GM18526 (cell line): ENCODE data around the gene RAPGEF1.

ENCODE experiments used
- POLR2A ChIP-seq: IDR thresholded peaks from 3 replicates; pipeline ENCODE4 v1.6.1; 2011; ENCODE audit not compliant: insufficient read length; ENCODE audit errors: extremely low read depth

Gene RAPGEF1

DNA sequence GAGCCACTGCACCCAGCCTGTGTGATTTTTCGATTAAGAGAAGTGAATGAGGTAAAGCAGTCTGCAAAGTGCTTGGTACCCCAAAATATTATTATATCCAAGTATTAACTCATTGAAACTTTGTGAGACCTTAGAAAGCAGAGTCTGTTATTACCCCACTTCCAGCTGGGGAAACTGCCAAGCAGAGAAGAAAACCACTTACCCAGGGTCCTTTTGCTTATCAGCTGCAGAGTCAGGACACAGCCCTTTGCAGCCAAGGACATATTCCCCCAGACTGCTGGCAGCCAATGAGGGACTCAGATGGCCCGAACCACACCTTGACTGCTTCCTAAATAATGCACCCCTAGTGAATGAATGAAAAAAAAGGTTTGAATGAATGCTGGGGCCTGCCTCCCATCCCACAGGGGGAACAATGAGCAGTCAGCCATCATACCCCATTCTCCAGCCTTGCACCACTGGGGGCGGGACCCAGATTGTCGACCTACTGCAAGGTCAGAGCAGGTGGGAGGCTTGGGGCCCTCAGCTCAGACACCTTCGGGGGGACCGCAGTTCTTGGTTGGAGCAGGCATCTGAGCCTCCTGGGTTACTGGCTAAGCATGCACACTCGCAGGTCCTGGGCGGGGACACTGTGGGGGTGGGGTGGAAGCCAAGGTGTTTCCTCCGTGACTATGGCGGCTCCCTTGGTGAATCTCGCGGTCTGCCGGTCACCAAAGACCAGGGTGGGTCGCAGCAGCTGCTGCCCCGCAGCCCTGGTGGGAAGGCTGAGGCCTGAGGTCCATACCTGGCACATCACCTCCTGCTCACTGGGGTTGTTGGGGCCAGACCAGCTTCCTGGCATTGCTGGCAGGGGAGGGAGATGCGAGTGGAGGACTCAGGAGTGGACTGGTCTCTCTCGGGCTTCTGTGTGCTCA lies 164.9 kb downstream of the RAPGEF1 start:
- TF ChIP-seq POLR2A = no peak

DNA sequence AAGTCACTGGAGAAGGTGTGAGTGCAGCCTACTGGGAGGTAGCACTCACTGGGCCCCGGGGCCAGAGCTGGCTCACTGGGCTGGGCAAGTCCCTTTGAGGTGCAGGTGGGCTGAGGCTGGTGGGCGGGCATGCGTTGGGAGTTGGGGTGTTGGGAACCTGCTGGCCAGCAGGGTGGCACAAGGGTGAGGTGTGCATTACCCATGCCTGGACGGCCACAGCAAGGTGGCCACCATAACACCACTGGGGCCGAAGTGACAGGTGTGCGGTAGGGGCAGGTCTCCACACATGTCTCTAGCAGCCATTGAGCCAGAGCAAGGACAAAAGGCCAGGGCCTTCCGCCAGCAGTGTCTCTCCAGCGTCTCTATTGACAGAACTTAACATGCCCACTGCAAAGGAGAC lies 172.0 kb downstream of the RAPGEF1 start:
- no peak for TF ChIP-seq POLR2A

DNA sequence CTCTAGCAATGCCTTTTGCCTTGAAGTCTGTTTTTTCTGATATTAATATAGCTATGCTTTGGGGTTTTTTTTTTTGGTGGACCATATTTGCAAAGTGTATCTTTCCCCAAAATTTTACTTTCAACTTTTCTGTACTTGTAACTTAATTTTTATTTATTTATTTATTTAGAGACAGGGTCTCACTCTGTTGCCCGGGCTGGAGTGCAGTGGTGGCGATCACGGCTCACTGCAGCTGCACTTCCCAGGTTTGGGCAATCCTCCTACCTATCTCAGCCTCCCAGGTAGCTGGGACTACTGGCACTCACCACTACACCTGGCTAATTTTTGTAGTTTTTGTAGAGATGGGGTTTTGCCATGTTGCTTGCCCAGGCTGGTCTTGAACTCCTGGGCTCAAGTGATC lies 173.7 kb downstream of the RAPGEF1 start:
- no peak for TF ChIP-seq POLR2A

DNA sequence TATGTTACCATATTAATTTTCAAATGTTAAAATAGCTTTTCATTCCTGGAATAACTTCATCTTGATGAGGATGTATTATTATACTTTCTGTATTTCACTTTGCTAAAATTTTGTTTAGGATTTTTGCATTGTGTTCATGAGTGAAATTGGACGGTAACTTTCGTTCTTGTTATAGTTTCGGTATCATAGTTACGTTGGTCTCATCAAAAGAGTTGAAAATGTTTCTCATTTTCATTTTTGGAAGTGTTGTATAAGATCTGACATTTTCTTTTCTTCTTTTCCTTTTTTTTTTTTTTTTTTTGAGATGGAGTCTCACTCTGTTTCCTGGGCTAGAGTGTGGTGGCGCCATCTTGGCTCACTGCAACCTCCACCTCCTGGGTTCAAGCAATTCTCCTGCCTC lies 174.5 kb downstream of the RAPGEF1 start:
- no peak for TF ChIP-seq POLR2A

DNA sequence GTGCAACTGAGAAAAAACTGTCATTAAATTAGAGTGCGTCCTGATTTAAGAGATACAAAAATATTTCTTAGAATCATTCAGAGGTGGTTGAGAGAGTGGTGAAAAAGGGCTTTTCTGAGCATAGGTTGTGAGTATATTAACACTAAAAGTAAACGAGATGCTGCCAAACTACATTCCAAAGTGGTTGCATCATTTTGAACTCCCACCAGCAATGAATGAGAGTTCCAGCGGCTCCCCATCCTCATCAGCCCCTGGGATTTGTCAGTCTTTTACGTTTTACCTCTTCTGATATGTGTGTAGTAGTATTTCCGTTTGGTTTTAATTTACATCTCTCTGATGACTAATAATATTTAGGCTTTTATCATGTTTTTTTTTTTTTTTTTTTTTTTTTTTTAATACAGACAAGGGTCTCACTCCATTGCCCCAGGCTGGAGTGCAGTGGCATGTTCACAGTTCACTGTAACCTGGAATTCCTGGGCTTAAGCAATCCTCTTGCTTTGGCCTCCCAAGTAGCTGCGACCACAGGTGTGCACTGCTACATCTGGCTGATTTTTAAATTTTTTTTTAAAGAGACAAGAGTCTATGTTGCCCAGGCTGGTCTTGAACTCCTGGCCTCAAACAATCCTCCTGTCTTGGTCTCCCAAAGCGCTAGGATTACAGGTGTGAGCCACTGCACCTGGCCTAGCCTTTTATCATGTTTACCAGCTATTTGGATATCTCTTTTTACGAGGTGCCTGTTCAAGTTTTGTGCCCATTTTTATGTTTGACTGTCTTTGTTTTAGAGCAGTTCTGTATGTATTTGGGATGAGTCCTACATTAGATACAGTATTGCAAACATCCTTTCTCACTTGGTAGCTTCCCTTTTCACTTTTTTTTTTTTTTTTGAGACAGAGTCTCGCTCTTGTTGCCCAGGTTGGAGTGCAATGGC lies 177.6 kb downstream of the RAPGEF1 start:
- no peak for TF ChIP-seq POLR2A

DNA sequence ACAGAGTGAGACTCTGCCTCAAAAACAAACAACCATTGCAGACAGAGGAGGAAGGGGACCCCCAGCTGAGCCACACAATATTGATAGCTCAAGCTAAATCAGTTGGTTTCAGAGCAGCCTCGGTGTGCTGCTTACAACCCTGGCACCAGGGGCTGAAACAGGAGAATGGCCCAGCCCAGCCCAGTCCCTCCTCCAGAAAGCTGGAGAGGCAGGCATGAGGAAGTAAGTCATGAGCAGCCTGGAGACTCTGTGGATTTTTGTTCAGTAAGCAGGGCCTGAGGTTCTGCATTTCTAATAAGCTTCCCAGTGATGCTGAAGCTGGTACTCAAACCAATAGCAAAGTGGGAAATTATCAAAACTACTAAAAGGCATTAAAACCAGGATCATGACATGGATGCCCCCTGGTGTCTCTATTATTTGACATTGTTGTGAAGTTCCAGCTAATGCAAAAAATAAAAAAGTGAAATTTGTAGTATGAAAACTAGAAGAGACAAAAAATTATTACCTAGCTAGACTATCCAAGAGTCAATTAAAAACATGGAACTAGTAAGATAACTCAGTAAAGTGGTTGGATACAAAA lies 180.4 kb downstream of the RAPGEF1 start:
- no peak for TF ChIP-seq POLR2A

DNA sequence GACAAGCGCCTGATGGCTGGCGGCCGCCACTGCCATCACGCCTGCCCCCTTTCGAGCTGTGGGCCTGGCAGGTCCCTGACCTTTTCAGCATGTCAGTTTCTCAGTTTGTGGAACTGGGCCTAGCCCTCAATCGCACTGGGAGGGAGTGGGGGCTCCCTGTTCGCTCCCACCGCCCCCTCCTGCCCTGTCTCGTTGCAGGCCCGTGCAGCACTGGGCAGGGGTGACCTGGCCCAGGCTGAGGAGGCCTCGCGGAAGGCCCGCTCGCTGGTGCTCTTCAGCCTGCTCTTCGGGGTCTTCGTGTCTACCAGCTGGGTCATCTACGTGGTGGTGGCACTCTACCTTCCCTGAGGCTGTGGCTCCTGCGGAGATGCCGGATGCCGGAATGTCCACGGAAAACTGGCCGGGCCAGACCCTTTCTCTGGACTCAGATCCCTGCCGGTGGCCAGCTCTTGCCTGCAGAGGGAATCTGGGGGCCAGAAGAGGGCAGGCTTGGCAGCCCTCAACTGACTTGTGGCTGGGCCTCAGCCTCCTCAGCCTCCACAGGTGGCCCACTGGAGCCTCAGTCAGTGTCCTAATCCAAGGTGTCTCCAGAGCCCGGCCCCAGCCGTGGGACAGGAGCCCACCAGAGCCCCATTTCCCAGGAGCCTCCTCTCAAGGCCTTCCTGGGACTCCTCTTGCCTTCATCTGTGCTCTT lies 181.9 kb downstream of the RAPGEF1 start:
- no peak for TF ChIP-seq POLR2A

DNA sequence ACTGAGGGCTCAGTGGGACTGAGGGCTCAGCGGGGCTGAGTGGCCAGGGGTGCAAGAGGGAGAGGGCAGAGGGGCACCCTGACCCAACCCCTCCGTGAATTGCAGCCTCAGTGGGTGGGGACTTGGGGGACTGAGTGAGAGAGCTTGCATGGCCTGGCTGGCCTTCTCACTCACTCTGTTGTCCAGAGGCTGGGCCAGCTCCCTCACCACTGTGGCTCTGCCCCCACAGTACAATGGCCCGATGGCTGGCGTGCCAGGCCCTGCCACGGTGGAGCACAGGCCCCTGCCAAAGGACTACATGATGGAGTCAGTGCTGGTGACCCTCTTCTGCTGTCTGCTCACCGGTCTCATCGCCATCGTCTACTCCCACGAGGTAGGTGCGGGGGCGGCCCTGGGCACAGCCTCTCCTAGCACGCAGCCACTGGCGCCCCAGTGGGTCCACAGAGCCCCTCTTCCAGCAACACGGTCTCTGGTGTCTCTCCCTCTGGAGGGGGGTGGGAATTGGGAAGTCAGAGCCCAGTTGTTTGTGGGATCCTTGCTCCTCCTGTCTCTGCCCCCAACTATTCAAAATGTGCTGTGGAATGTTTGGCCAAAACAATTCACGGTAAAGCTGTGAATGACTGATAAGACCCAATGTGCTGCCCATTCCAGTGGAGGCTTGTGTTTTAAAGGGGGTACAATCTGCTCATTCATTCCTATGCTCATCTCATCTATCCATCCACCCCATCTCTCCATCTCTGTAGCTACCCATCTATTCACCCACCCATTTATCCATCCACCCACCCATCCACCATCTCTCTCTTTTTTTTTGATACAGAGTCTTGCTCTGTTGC lies 183.8 kb downstream of the RAPGEF1 start:
- no peak for TF ChIP-seq POLR2A

DNA sequence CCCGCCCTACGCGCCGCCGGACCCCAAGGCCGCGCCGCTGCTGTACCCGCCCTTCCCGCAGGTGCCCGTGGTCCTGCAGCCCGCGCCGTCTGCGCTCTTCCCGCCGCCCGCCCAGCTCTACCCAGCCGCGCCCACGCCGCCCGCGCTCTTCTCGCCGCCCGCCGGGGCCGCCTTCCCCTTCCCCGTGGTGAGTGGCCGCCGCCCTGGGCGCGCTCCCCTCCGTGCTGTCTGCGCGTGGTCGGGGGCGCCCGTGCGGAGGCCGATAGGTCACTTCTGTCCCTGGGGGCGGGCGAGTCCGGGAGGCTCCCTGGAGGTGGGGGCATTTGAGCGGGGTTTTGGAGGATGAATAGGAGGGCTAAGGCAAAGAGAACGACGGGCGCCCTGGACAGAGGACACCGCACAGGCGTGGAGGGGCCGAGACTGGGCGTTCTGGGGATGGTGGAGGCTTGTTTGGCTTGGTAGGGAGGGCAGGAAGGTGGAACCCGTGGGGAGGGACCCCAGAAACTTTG lies 185.0 kb downstream of the RAPGEF1 start:
- TF ChIP-seq POLR2A = no peak

DNA sequence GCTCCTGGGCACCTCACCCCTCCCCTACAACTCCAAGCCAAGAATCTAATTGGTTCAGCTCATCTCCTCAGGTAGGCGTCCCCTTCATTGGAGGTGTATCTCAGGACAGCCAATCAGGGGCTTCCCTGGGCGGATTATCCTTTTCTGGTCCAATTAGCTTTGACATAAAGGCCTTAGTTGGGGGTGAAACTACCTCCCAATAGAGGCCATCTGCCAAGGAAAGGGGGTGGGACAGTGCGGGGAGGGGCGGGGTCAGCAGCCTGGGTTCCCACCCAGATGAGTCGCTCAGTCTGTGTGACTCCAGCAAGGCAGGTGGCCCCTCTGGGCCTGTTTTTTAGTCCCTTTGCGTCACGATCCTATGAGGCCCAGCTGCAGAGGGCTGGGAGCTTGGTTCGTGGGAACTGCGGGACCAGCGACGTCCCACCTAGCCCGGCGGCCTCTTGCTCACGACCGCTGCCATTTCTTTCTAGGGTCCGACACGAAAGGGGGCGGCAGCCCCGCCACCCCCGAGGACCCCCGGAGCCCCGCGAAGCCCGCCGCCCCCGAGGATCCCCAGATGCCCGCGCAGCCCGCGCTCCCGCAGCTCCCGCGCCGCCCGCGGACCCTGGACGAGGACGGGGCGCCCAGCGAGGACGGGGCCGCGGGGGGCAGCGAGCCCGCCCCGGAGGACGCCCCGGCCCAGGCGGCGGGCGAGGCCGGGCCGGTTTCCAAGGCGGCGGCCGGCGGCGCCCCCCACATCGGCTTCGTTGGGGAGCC lies 185.6 kb downstream of the RAPGEF1 start:
- TF ChIP-seq POLR2A = no peak

DNA sequence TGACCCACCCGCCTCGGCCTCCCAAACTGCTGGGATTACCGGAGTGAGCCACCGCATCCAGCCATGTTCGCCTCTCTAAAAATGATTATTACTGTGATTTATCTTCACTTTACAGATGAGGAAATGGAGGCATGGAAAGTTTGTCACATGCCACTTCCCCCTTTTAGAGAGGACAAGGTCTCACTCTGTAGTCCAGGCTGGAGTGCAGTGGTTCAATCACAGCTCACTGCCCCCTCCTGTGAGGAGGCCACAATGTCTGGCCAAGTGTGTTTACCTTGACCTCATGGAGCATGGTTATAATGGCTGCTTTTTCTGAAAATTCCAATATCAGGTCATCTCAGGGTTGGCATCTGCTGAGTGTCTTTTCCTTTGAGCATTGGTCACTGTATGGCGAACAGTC lies 187.8 kb downstream of the RAPGEF1 start:
- no peak for TF ChIP-seq POLR2A

DNA sequence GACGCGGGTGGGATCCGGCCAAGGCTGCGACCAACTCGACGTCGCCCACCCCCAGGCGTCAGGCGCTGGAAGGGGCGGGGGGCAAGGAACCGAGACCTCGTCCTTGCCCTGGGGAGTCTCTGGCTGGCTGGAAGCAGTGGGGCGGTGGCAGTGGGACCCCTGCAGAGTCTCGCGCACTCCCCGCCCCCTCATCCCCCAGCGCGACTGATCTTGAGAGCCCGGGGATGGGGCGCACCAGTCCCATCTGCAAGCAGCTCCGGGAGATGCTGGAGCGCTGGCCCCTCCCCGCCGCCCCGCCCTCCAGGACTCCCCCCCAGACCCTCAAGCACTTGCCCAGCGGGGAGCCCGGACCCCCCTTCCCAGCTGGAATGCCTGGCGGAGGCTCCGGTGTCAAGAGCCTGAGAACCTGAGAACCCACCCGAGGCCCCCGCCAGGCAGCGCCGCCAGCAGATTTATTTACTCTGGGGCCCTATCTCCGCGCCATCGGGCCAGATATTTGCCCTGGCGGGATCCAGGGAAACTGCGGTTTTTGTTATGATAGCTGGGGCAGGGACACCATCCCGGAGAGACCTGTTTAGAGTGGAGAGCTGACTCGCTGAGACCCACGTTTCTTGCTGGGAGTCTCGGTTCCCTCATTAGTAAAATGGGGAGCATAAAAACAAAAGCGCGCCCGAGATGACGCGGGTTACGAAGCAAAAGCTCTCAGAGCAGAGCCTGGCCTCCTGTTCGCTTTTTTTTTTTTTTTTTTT lies 193.4 kb downstream of the RAPGEF1 start:
- TF ChIP-seq POLR2A = no peak
